ENCODE measurements around the gene CARNS1.

CARNS1 gene

DNA sequence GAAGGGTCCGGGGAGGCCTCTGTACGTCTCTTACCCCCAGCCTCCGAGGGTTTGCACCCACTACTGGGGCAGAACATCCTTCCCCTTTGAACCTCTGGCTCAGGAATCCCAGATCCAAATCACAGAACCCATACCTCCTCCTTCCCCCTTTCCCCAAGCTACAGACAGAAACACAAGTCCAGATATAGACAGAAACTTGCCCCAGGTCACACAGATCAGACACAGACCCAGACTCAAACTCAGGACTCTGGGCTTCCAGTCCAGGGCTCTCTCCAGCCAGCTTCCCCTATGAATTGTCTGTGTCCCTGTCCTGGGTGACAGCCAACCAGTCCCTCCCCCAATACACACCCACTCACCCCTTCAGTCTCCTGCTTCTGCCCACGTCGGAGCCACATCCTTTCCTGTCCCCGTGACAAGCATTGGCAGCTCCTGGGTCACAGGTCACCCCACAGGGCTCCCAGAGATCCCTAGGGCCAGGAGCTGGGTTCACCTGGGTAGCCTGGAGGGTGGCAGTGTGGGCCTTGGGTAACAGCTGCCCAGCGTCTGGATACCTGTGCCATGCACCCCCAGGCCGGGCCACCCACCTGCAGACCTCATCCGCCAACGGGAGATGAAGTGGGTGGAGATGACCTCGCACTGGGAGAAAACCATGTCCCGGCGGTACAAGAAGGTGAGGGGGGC is 10.8 kb upstream of the CARNS1 start:
- TF ChIP-seq, protein P1, sequence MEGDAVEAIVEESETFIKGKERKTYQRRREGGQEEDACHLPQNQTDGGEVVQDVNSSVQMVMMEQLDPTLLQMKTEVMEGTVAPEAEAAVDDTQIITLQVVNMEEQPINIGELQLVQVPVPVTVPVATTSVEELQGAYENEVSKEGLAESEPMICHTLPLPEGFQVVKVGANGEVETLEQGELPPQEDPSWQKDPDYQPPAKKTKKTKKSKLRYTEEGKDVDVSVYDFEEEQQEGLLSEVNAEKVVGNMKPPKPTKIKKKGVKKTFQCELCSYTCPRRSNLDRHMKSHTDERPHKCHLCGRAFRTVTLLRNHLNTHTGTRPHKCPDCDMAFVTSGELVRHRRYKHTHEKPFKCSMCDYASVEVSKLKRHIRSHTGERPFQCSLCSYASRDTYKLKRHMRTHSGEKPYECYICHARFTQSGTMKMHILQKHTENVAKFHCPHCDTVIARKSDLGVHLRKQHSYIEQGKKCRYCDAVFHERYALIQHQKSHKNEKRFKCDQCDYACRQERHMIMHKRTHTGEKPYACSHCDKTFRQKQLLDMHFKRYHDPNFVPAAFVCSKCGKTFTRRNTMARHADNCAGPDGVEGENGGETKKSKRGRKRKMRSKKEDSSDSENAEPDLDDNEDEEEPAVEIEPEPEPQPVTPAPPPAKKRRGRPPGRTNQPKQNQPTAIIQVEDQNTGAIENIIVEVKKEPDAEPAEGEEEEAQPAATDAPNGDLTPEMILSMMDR (IDR thresholded peaks at IDR 0.05; ENCODE audit: low read depth, low read length, missing control alignments) = no peak
- H3K4me3 ChIP-seq (replicated peaks; ENCODE audit: low read depth, low read length) = no peak overlapping the region
- DNase-seq (ENCODE audit: extremely low read depth, low read depth) = no peak

DNA sequence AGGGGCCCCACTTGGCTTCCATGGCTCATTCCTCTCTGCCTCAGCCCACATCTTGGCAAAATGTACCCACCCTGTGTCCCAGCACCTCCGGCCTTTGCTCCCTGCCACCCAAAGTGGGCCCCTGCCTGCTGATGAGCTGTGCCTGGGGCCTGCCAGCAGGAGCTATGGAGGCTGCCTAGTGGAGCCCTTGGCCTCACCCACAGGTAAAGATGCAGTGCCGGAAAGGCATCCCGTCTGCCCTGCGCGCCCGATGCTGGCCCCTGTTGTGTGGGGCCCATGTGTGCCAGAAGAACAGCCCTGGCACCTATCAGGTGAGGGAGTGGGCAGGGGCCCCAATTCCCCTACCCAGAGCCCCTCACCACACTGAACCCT is 10.3 kb upstream of the CARNS1 start:
- H3K4me3 ChIP-seq (replicated peaks; ENCODE audit: low read depth, low read length) = no peak overlapping the region
- DNase-seq (ENCODE audit: extremely low read depth, low read depth) = no peak
- TF ChIP-seq, protein P1 (IDR thresholded peaks at IDR 0.05; ENCODE audit: low read depth, low read length, missing control alignments) = no peak

DNA sequence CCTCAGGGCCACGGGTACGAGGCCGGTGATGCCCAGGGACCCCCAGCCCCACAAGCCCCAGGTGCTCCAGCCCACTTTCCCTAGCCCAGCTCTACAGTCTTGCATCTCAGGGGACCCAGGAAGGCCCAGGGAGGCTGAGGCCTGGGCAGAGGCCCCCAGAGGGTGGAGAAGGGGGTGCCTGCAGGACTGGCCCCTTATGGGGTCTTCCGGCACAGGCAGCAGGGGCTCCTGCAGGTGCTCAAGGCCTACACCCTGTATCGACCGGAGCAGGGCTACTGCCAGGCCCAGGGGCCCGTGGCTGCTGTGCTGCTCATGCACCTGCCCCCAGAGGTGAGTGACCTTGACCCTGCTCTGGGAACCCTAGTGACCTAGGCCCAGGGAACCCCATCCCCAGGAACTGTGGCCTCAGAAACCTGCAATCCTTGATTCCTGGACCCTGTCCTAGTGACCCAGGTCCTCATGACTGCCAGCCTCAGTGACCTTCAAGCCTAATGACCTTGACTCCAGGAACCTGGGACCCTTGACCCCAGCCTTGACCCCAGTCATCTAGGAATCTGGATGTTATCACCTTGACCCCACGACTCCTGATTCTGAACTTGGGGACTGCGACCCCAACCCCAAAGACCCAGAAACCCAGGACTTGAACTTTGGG is 9.7 kb upstream of the CARNS1 start:
- TF ChIP-seq, protein P1 (IDR thresholded peaks at IDR 0.05; ENCODE audit: low read depth, low read length, missing control alignments) = no peak
- no peak overlapping the region for H3K4me3 ChIP-seq (replicated peaks; ENCODE audit: low read depth, low read length)
- DNase-seq (ENCODE audit: extremely low read depth, low read depth) = no peak

DNA sequence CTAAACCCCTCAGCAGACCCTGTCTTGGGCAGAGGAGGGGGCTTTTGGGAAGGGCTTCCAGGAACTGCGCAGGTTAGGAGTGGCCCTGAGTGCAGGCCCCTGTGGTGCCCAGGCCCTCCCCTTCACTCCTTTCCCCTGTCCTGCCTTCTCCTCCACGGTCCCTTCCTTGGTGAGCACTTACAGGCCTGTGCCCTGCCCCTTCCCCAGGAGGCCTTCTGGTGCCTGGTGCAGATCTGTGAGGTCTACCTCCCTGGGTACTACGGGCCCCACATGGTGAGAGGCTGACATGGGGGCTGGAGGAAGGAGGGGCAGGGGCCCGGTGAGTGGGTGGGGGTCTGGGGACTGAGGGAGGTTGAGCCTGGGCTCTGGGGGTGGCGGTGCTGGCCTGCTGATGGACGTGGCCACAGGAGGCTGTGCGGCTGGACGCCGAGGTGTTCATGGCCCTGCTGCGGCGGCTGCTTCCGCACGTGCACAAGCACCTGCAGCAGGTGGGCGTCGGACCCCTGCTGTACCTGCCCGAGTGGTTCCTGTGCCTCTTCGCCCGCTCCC is 9.0 kb upstream of the CARNS1 start:
- no peak for DNase-seq (ENCODE audit: extremely low read depth, low read depth)
- TF ChIP-seq, protein P1 (IDR thresholded peaks at IDR 0.05; ENCODE audit: low read depth, low read length, missing control alignments) = no peak
- no peak overlapping the region for H3K4me3 ChIP-seq (replicated peaks; ENCODE audit: low read depth, low read length)

DNA sequence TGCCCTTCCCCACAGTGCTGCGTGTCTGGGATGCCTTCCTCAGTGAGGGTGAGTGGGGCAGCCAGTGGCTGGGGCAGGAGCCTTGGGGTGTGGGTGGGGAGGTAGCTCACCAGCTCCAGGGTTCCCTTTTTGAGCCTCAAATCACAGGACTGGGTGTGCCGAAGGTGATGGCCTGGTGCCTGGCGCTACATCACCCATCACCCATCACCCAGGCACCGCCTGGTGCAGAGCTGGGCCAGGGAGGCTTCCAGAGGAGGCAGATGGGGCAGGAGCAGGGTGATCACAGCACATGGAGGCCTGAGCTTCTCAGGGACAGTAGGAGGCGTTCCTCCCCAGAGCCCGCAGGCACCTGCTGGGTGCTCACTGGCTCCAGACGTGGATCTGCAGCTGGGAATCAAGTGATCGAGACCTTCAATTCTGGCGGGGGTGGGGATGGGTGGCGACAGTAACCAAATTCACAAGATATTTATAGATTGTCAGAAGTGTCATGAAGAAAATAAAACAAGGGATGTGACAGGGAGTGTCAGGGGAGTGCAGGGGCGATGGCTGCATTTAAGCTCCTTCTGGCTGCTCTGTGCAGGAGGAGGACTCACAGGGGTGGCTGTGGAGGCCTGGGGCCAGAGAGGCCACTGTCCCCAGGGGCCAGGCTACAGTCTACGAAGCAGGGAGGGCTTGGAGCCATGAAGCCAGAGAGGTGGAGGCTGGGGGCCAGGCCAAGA is 8.3 kb upstream of the CARNS1 start:
- TF ChIP-seq, protein P1 (IDR thresholded peaks at IDR 0.05; ENCODE audit: low read depth, low read length, missing control alignments) = no peak
- no peak overlapping the region for H3K4me3 ChIP-seq (replicated peaks; ENCODE audit: low read depth, low read length)
- no peak for DNase-seq (ENCODE audit: extremely low read depth, low read depth)

DNA sequence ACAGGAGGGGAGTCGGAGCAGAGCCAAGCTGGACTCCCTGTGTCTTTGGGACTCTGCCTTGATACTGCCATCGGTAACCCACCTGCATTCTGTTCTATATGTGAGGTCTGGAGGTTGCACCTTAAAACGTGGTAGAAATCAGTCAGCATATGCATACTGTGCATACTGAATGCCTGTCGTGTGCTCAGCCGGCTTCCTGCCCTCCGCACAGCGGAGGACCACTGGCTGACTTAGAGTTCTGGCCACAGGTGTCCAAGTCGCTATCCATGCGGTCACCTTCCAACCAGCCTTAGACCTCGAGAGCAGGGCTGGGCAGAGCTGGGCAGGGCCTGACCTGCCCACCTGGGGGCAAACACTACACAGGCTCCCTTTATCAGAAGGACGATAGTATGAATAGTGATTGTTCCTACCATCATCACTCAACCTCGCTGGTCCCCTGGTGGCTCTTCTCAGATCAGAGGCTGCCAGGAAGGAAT is 7.8 kb upstream of the CARNS1 start:
- TF ChIP-seq, protein P1 (IDR thresholded peaks at IDR 0.05; ENCODE audit: low read depth, low read length, missing control alignments) = no peak
- no peak overlapping the region for H3K4me3 ChIP-seq (replicated peaks; ENCODE audit: low read depth, low read length)
- no peak for DNase-seq (ENCODE audit: extremely low read depth, low read depth)

Measured in HFF-Myc (cell line).